MG63 (cell line): ENCODE results near the gene HAS3. TPM values are rescaled to one million over a fixed set of nuclear protein-coding genes. Genes with fewer than 3 reads are reported as not detected.

Experiments used
- DNase-seq: peaks from one replicate; pipeline ENCODE4 v3.0.0-alpha.2; 2020
- H3K27me3 ChIP-seq: fragments of 250-450 bp; sonication (Bioruptor Pico); 2 replicates; pipeline ENCODE4 v1.5.1; 2020; ENCODE audit warnings: mild to moderate bottlenecking, moderate library complexity
- H3K36me3 ChIP-seq: fragments of 250-450 bp; sonication (Bioruptor Pico); 2 replicates; pipeline ENCODE4 v1.5.1; 2020; ENCODE audit warnings: mild to moderate bottlenecking, moderate library complexity
- H3K4me3 ChIP-seq: fragments of 250-450 bp; sonication (Bioruptor Pico); 2 replicates; pipeline ENCODE4 v1.5.1; 2020; ENCODE audit warnings: mild to moderate bottlenecking, moderate library complexity
- H3K9me3 ChIP-seq: fragments of 250-450 bp; sonication (Bioruptor Pico); 2 replicates; pipeline ENCODE4 v1.5.1; 2020; ENCODE audit warnings: mild to moderate bottlenecking, moderate library complexity
- total RNA-seq: library from RNA; depleted of rRNA; stranded (reverse); fragments of >200 nt; shearing (Covaris generic); gene quantifications from 2 replicates; pipeline ENCODE4 v1.2.3, GENCODE V29; 2014; ENCODE audit warnings: low replicate concordance; rRNA removed

HAS3 gene
- total RNA-seq, 1 experiment from 2014 or later, result 71.9 TPM

DNA sequence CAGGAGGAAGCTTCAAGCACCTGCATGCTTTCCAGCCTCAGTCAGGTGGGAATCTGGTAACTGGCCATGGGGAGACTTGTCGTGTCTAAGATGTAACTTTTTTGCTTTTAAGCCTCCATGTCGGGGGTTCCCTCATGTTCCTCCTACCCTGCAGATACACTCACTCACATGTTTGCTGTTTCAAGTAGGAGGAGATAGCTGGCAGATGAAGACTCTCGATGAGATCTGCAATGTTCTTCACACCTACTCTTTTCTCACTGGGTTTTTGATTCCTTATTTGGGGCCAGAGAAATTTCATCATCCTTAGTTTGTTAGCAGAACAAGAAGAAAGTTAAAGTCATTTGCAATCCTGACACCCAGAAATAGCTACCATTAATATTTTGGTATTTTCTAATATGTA lies 51.7 kb downstream of the HAS3 start:
- no peak for DNase-seq
- peaks cover 50% of the 10 kb centered on the region for H3K36me3 ChIP-seq
- no peak overlapping the region for H3K4me3 ChIP-seq
- no peaks in the 10 kb centered on the region for H3K9me3 ChIP-seq
- no peaks in the 10 kb centered on the region for H3K27me3 ChIP-seq

DNA sequence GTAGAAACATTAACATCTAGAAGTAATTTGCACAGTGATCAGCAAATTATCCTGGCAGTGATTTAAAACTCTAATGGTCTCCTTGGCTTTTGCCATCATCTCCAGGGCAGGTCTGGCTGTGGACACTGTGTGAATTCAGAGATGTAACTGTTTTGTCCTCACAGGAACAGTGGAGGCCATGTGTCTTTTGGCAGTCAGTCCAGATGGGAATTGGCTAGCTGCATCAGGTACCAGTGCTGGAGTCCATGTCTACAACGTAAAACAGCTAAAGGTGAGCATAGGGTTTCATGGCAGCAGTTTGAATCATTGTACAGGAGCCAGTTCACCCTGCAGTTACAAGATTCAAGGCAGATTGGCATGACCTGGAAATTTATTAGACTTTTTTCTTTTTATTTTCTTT lies 54.7 kb downstream of the HAS3 start:
- Histone ChIP-seq H3K36me3 (peaks cover 45% of the 10 kb centered on the region), H3K27me3 (no peaks in the 10 kb centered on the region)
- DNase-seq, result no peak

GRCh38 chr16:69165584-69165983 lies 60.1 kb downstream of the HAS3 start:
- peaks cover 47% of the 10 kb centered on the region for H3K36me3 ChIP-seq

More for the DNA sequence above, 54.7 kb downstream of the HAS3 start:
- no peaks in the 10 kb centered on the region for H3K9me3 ChIP-seq
- H3K4me3 ChIP-seq, result no peak overlapping the region

DNA sequence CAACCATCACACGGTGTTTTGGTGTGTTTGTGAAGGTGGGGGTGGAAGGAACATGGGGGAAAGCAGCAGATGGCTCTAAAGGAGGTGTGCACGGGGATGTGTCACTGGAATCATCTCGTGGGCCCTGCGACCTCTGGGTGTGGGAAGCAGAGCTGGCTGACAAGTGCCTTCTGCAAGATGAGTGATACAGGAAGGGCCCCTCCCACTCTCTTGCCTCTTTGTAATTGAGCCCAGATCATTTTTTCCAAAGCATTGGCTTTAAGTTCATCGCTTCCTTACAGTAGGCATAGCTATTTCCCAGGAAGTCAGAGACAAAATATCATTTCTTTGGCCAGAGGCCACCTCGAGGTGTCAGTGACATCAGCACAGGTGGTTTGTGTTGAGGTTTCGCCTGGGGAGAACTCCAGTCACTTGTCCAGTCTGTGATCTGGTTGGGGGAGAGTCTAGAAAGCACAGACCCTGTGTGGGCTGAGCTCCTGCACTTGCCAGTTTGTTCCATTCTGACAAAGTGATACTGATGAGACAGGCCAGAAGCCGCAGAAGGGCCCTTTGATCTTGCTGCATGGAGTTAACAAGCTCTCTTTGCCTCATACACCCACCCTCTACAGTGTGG lies 60.9 kb downstream of the HAS3 start:
- Histone ChIP-seq H3K36me3 (peaks cover 39% of the 10 kb centered on the region), H3K4me3 (no peak overlapping the region), H3K9me3 (no peaks in the 10 kb centered on the region), H3K27me3 (no peaks in the 10 kb centered on the region)
- no peak for DNase-seq

More at GRCh38 chr16:69165584-69165983, 60.1 kb downstream of the HAS3 start:
- Histone ChIP-seq H3K9me3 (no peaks in the 10 kb centered on the region), H3K27me3 (no peaks in the 10 kb centered on the region), H3K4me3 (no peak overlapping the region)
- DNase-seq, result no peak

DNA sequence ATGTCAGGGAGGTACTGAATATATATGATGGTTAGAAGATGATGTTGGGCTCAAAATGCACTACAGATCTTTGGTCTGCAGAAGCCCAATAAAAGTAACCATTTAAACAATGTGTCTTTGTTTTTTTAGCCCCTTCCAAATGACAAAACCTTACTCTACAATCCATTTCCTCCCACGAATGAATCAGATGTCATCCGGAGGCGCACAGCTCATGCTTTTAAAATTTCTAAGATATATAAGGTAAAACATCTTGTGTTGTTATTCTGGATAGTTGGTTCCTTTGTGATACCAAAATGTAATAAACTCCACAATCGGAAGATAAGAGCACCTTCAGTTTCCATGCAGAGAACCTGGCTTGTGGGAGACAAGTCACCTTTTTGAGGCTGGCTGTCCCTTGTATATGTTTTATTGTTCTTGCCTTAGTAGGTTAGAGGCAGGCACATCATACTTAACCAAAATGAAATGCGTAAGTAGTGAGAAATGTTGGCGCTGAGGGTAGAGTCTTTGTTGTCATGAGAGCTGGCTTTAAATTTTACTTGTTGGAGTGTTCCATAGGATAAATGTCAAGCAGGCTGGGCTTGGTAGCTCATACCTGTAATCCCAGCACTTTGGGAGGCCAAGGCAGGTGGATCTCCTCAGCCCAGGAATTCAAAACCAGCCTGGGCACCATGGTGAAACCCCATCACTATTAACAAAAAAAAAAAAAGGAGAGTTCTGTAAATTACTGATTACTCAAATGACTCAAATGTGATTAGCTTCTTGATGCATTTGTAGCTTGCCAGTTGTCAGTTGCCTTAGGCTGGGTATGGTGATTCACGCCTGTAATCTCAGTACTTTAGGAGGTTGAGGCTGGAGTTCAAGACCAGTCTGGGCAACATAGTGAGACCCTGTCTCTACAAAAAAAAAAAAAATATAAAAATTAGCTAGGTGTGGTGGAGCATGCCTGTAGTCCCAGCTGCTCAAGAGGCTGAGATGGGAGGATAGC lies 61.8 kb downstream of the HAS3 start:
- Histone ChIP-seq H3K36me3 (peaks cover 38% of the 10 kb centered on the region), H3K27me3 (no peaks in the 10 kb centered on the region), H3K4me3 (no peak overlapping the region), H3K9me3 (no peaks in the 10 kb centered on the region)
- DNase-seq, result no peak

Other genes starting within 250 kb of the HAS3 start
- 125 and 166 TPM in 2 replicates for gene CHTF8, start 26.9 kb downstream of the HAS3 start, total RNA-seq
- gene UTP4, start 27.0 kb downstream of the HAS3 start, total RNA-seq, result 76.6 and 108 TPM in 2 replicates
- 13.1 and 33.6 TPM in 2 replicates for gene SNTB2, start 81.5 kb downstream of the HAS3 start, total RNA-seq
- 31.3 and 34.5 TPM in 2 replicates for gene VPS4A, start 205.7 kb downstream of the HAS3 start, total RNA-seq
- gene PDF, start 224.9 kb downstream of the HAS3 start, total RNA-seq, result 9.1 and 28.5 TPM in 2 replicates
- 34.1 and 51.9 TPM in 2 replicates for gene COG8, start 233.9 kb downstream of the HAS3 start, total RNA-seq
- 24.0 and 32.6 TPM in 2 replicates for gene NIP7, start 234.1 kb downstream of the HAS3 start, total RNA-seq
- not detected in 2 replicates for gene TMED6, start 246.1 kb downstream of the HAS3 start, total RNA-seq